Psoas muscle (tissue), 8 donors: ENCODE measurements around the gene SLC16A6. TPM values are rescaled to one million over a fixed set of nuclear protein-coding genes. Genes with fewer than 3 reads are reported as not detected.
"Not testable (repeated sequence)": the region's sequence is repeated elsewhere in the genome, so short reads cannot be mapped to it uniquely, and the experiment has no call there.

ENCODE experiments used
- ATAC-seq, 4 donors: fragments of 200-7000 bp; cut with Tn5 transposase; one replicate each; pipeline ENCODE4 v1.9.1; 2020; ENCODE audit warnings: moderate library complexity in 3 of 4, mild to moderate bottlenecking in 2 of 4
- DNase-seq, 2 donors: peaks; one replicate each; pipeline ENCODE4 v3.0.0-alpha.2; 2020
- H3K27ac ChIP-seq: fragments of 200-600 bp; one replicate; pipeline ENCODE4 v1.8.0; 2022
- H3K27me3 ChIP-seq, 3 donors: fragments of 200-600 bp in 1 of 3; one replicate each; pipeline versions ENCODE4 v1.6.1 to v1.8.0; 2013 to 2022; ENCODE audit warnings: low read length in 2 of 3, mild to moderate bottlenecking in 2 of 3, moderate library complexity in 1 of 3; ENCODE audit not compliant: insufficient read depth in 3 of 3
- H3K36me3 ChIP-seq, 2 donors: fragments of 200-600 bp in 1 of 2; one replicate each; pipeline versions ENCODE4 v1.6.1 to v1.8.0; 2013 to 2022; ENCODE audit warnings: low read depth in 1 of 2, mild to moderate bottlenecking in 1 of 2, moderate library complexity in 1 of 2; ENCODE audit not compliant: insufficient read depth in 1 of 2
- H3K4me1 ChIP-seq: fragments of 200-600 bp; one replicate; pipeline ENCODE4 v1.8.0; 2022
- H3K4me3 ChIP-seq: fragments of 200-600 bp; one replicate; pipeline ENCODE4 v1.8.0; 2022; ENCODE audit warnings: mild to moderate bottlenecking
- H3K9me3 ChIP-seq: fragments of 200-600 bp; one replicate; pipeline ENCODE4 v1.8.0; 2022
- CTCF ChIP-seq: fragments of 200-600 bp; IDR thresholded peaks from one replicate; pipeline ENCODE4 v1.8.0; 2022; ENCODE audit warnings: antibody characterized with exemption
- WGBS, 3 donors: extraction: QIAGEN DNeasy Blood & Tissue Kit; methylation state at CpG; one replicate each; pipeline versions ENCODE4 v1.1.6 to v1.1.7; 2013; 5-methylcytosine and 5-hydroxymethylcytosine counted together
- intact Hi-C, 2 donors: fragments of 100-400 bp; cut with DNase I; formaldehyde crosslinking; loops; one replicate each; pipeline versions ENCODE4 v1.11.0 to v1.14.2; 2022
- polyA plus RNA-seq, 3 donors: library from polyadenylated mRNA; stranded (reverse); fragments of 200-250 nt; gene quantifications; one replicate each; pipeline ENCODE4 v1.2.3, GENCODE V29; 2013
- total RNA-seq, 4 donors: library from RNA; stranded (reverse); fragmentation: NEBNext Ultra II Directional in 2 of 4; extraction: Animal tissue kit (Norgen Biotek cat#: 25700) in 2 of 4; gene quantifications; one replicate each; pipeline versions ENCODE4 v1.2.1 to v1.2.4, GENCODE V29; 2021 to 2023
- donor health status: healthy with polysubstance abuse.
- donor health status: DM: no; HTN: no; CAD: no; lungs with moderate emphysema.
- donor health status: Bipolar disorder and iron deficiency.
- donor health status: healthy.
- donor health status: DM: yes; HTN: yes; CAD: no.
- donor health status: DM: no; HTN: no; CAD: no.
- donor health status: DM: no; HTN: no; CAD: no.
- donor health status: DM: yes; HTN: yes; CAD: no.

Gene SLC16A6
- total and polyA plus RNA-seq, 7 donors, result 0.75 to 47.7 (median 5.1) TPM

DNA sequence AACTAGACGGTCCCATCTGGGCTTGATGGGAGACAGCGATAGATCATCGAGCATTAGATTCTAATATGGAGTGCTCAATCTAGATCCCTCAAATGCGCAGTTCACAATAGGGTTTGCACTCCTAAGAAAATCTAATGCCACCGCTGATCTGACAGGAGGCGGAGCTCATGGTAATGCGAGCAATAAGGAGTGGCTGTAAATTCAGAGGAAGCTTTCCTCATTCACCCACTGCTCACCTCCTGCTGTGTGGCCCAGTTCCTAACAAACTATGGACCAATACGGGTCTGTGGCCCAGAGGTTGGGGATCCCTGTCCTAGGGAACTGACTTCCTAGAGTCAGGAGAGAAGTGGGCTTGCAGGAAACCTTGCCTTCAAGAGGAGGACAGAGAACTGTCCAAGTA lies 68.3 kb downstream of the SLC16A6 start:
- Histone ChIP-seq H3K9me3 (no peaks in the 10 kb centered on the region), H3K4me3 (no peak overlapping the region), H3K27ac (no peak overlapping the region), H3K4me1 (no peaks in the 10 kb centered on the region), H3K27me3 (no peaks in the 10 kb centered on the region), H3K36me3 (no peaks in the 10 kb centered on the region)
- no peak for ATAC-seq
- no peak for DNase-seq
- 81 to 93% (median 84%) methylated on average over 8 of the region's 8 CpGs for WGBS, 3 donors
- no peak for TF ChIP-seq CTCF
- intact Hi-C loops, result no loop called here

GRCh38 chr17:68221786-68222185 lies 69.1 kb downstream of the SLC16A6 start:
- Histone ChIP-seq H3K36me3 (no peaks in the 10 kb centered on the region), H3K4me3 (no peak overlapping the region), H3K4me1 (no peaks in the 10 kb centered on the region), H3K9me3 (no peaks in the 10 kb centered on the region), H3K27ac (no peak overlapping the region), H3K27me3 (no peaks in the 10 kb centered on the region)
- no peak for ATAC-seq
- intact Hi-C loops, result no loop called here
- no peak for DNase-seq
- WGBS, 3 donors, result 86 to 89% (median 89%) methylated on average over 4 of the region's 4 CpGs
- TF ChIP-seq CTCF, result no peak

DNA sequence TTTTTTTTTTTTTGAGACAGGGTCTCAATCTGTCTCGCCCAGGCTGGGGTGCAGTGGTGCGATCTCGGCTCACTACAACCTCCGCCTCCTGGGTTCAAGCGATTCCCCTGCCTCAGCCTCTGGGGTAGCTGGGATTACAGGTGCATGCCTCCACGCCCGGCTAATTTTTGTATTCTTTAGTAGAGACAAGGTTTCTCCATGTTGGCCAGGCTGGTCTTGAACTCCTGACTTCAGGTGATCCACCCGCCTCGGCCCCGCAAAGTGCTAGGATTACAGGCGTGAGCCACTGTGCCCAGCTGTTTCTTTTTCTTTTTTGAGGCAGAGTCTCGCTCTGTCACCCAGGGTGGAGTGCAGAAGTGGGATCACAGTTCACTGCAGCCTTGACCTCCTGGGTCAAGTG lies 70.1 kb downstream of the SLC16A6 start:
- WGBS, 3 donors, result 92 to 98% (median 97%) methylated on average over 12 of the region's 12 CpGs
- H3K4me1 ChIP-seq, H3K27ac ChIP-seq, H3K4me3 ChIP-seq, intact Hi-C loops, H3K9me3 ChIP-seq, ATAC-seq, H3K27me3 ChIP-seq, H3K36me3 ChIP-seq, DNase-seq: not testable (repeated sequence)

DNA sequence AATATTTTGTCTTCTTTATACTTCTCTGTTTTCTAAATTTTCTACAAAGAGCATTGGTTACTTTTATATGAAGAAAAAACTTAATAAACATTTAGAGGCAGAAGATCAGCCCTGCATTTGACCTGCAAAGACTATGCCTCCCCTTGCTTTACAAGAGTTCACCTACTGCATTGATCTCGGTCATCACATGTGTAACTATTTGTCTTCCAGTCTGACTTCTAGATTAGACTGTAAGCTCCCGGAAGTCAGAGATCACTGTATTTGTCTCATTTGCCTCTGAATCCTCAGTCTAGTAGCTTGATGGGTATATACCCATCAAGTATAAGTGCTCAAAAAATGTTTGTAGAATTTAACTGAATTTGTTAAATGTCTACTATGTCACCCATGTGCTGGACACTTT lies 70.7 kb downstream of the SLC16A6 start:
- H3K4me3 ChIP-seq, H3K4me1 ChIP-seq, H3K27me3 ChIP-seq, H3K27ac ChIP-seq, DNase-seq, H3K9me3 ChIP-seq, intact Hi-C loops, H3K36me3 ChIP-seq, ATAC-seq: not testable (repeated sequence)
- 98 to 100% (median 100%) methylated on average over 1 to 2 of the region's 2 CpGs for WGBS, 3 donors

- H3K9me3 ChIP-seq, H3K4me3 ChIP-seq, intact Hi-C loops, DNase-seq, H3K27ac ChIP-seq, H3K27me3 ChIP-seq, H3K4me1 ChIP-seq, ATAC-seq, H3K36me3 ChIP-seq: not testable (repeated sequence)
- WGBS, 3 donors, result 98% methylated on average over 5 of the region's 5 CpGs
Measured at GRCh38 chr17:68219429-68219828, 71.5 kb downstream of the SLC16A6 start.

Other genes with a start within 250 kb of the SLC16A6 start
- 100 to 1,000 TPM in 2 of 4 donors, 10 to 100 TPM in 2; 71.6 to 121 (median 91.8) TPM for gene AMZ2, start 43.1 kb downstream of the SLC16A6 start, total RNA-seq
- gene AMZ2, start 43.1 kb downstream of the SLC16A6 start, polyA plus RNA-seq, result 100 to 1,000 TPM in 1 of 3 donors, 10 to 100 TPM in 2; 31.1 to 105 (median 53.6) TPM
- 1 to 10 TPM; 2.1 to 6.1 (median 3.1) TPM for gene ARSG, start 368 bp upstream of the SLC16A6 start, total RNA-seq
- gene ARSG, start 368 bp upstream of the SLC16A6 start, polyA plus RNA-seq, result 1 to 10 TPM; 1.7 to 3.7 (median 1.9) TPM
- 100 to 1,000 TPM in 2 of 4 donors, 10 to 100 TPM in 2; 80.3 to 197 (median 117) TPM for gene WIPI1, start 166.4 kb upstream of the SLC16A6 start, total RNA-seq
- 100 to 1,000 TPM; 128 to 152 (median 136) TPM for gene WIPI1, start 166.4 kb upstream of the SLC16A6 start, polyA plus RNA-seq
- 1,000 to 10,000 TPM in 1 of 4 donors, 100 to 1,000 TPM in 3; 304 to 2,295 (median 488) TPM for gene PRKAR1A, start 221.3 kb upstream of the SLC16A6 start, total RNA-seq
- 100 to 1,000 TPM; 145 to 386 (median 171) TPM for gene PRKAR1A, start 221.3 kb upstream of the SLC16A6 start, polyA plus RNA-seq